Mesendoderm (in vitro differentiated cells): ENCODE data around the gene SEC14L2. TPM values are rescaled to one million over a fixed set of nuclear protein-coding genes. Genes with fewer than 3 reads are reported as not detected.

Experiments
- DNase-seq: peaks from one replicate; pipeline ENCODE4 v3.0.0; 2013
- H2AK5ac ChIP-seq: 2 replicates; pipeline ENCODE4 v1.6.1; 2013; ENCODE audit warnings: low read length, inconsistent platforms
- H2BK120ac ChIP-seq: 2 replicates; pipeline ENCODE4 v1.6.1; 2013; ENCODE audit warnings: low read depth, mild to moderate bottlenecking, low read length, moderate library complexity, mixed read lengths
- H2BK15ac ChIP-seq: replicated peaks from 2 replicates; pipeline ENCODE4 v1.6.1; 2013; ENCODE audit warnings: low read depth, mild to moderate bottlenecking, moderate library complexity
- H2BK5ac ChIP-seq: 2 replicates; pipeline ENCODE4 v1.6.1; 2013; ENCODE audit warnings: low read length, inconsistent platforms
- H3K18ac ChIP-seq: 2 replicates; pipeline ENCODE4 v1.6.1; 2013; ENCODE audit warnings: mild to moderate bottlenecking, low read length, mixed read lengths
- H3K23ac ChIP-seq: one replicate; pipeline ENCODE4 v1.6.1; 2013; ENCODE audit warnings: low read length
- H3K27ac ChIP-seq: 2 replicates; pipeline ENCODE4 v1.5.1; 2013; ENCODE audit warnings: low read depth, mild to moderate bottlenecking, inconsistent platforms, low read length, moderate library complexity
- H3K27me3 ChIP-seq: 2 replicates; pipeline ENCODE4 v1.6.1; 2013; ENCODE audit warnings: low read length, control low read depth, mild to moderate bottlenecking, inconsistent platforms; ENCODE audit not compliant: insufficient read depth, poor library complexity
- H3K36me3 ChIP-seq: 2 replicates; pipeline ENCODE4 v1.6.1; 2013; ENCODE audit warnings: low read length, inconsistent platforms; ENCODE audit not compliant: control insufficient read depth, insufficient read depth
- H3K4ac ChIP-seq: one replicate; pipeline ENCODE4 v1.6.1; 2013; ENCODE audit warnings: low read depth, mild to moderate bottlenecking, low read length, moderate library complexity
- H3K4me1 ChIP-seq: 2 replicates; pipeline ENCODE4 v1.6.1; 2013; ENCODE audit warnings: low read depth, low read length, inconsistent platforms; ENCODE audit not compliant: control insufficient read depth
- H3K4me2 ChIP-seq: 2 replicates; pipeline ENCODE4 v1.6.1; 2013; ENCODE audit warnings: low read length
- H3K4me3 ChIP-seq: 2 replicates; pipeline ENCODE4 v1.5.1; 2013; ENCODE audit warnings: mild to moderate bottlenecking, low read length
- H3K56ac ChIP-seq: one replicate; pipeline ENCODE4 v1.6.1; 2013; ENCODE audit warnings: low read length
- H3K79me1 ChIP-seq: 2 replicates; pipeline ENCODE4 v1.6.1; 2013; ENCODE audit warnings: low read length, inconsistent platforms
- H3K79me2 ChIP-seq: 2 replicates; pipeline ENCODE4 v1.6.1; 2013; ENCODE audit warnings: mild to moderate bottlenecking, low read length; ENCODE audit not compliant: control insufficient read depth, insufficient read depth
- H3K9ac ChIP-seq: 2 replicates; pipeline ENCODE4 v1.6.1; 2013; ENCODE audit warnings: low read length, inconsistent platforms
- H4K5ac ChIP-seq: one replicate; pipeline ENCODE4 v1.6.1; 2013; ENCODE audit warnings: low read length
- H4K8ac ChIP-seq: one replicate; pipeline ENCODE4 v1.6.1; 2013; ENCODE audit warnings: low read depth, mild to moderate bottlenecking, control low read depth, low read length, moderate library complexity
- WGBS: extraction: QIAGEN DNeasy Blood & Tissue Kit; methylation state at CpG from one replicate; pipeline ENCODE4 v1.1.7; 2013; ENCODE audit warnings: low lambda C conversion rate, missing lambda C conversion rate; ENCODE audit not compliant: insufficient coverage; ENCODE audit errors: extremely low coverage; 5-methylcytosine and 5-hydroxymethylcytosine counted together
- polyA plus RNA-seq, 2 experiments: library from polyadenylated mRNA; stranded (reverse); fragments of 200-250 nt; gene quantifications; one replicate each; pipeline ENCODE4 v1.2.3, GENCODE V29; 2013

SEC14L2 gene
- polyA plus RNA-seq (2013, experiment 1 of 2): 1.6 TPM
- 1.2 TPM for polyA plus RNA-seq (2013, experiment 2 of 2)

- no peaks in the 10 kb centered on the region for H3K27me3 ChIP-seq
- H3K9ac ChIP-seq: peak within 1 kb of the TSS; percentile 67
- no peaks in the 10 kb centered on the region for H3K79me1 ChIP-seq
- H3K56ac ChIP-seq: peak within 1 kb of the TSS; percentile 89
- no peak within 1 kb of the TSS for H4K8ac ChIP-seq
- peak within 1 kb of the TSS; percentile 76 for H3K4me2 ChIP-seq
- no peak within 1 kb of the TSS for H3K27ac ChIP-seq
- H3K79me2 ChIP-seq: no peaks in the 10 kb centered on the region
- no peak within 1 kb of the TSS for H2AK5ac ChIP-seq
- no peak within 1 kb of the TSS for H2BK120ac ChIP-seq
- DNase-seq: peak; percentile 45
- no peak within 1 kb of the TSS for H2BK15ac ChIP-seq
- H3K4ac ChIP-seq: no peak within 1 kb of the TSS
- H2BK5ac ChIP-seq: no peak within 1 kb of the TSS
- H3K23ac ChIP-seq: no peak within 1 kb of the TSS
- no peak within 1 kb of the TSS for H4K5ac ChIP-seq
- H3K36me3 ChIP-seq: no peaks in the 10 kb centered on the region
- peak within 1 kb of the TSS; percentile 72 for H3K18ac ChIP-seq
- H3K4me3 ChIP-seq: peak within 1 kb of the TSS; percentile 48
- H3K4me1 ChIP-seq: peaks cover 11% of the 10 kb centered on the region
- WGBS: no CpG with 5 or more reads among the region's 56 CpGs
These were observed at the start of gene SEC14L2 for GRCh38 chr22:30396871-30397655. TSS of gene SEC14L2 (plus strand) at chr22:30397018. CDS start at chr22:30397117, 99 bp downstream.

GRCh38 chr22:30347255-30347892, 49.4 kb upstream of the SEC14L2 start:
- no peak for DNase-seq
- peaks cover 46% of the 10 kb centered on the region for H3K36me3 ChIP-seq

GRCh38 chr22:30348404-30348803, 48.4 kb upstream of the SEC14L2 start:
- no peak overlapping the region for H2AK5ac ChIP-seq
- H2BK5ac ChIP-seq: no peak overlapping the region
- no peak overlapping the region for H2BK15ac ChIP-seq
- H2BK120ac ChIP-seq: no peak overlapping the region
- H4K8ac ChIP-seq: no peak overlapping the region
- no peak overlapping the region for H3K56ac ChIP-seq
- H3K4me3 ChIP-seq: no peak overlapping the region
- H4K5ac ChIP-seq: no peak overlapping the region
- H3K79me2 ChIP-seq: peaks cover 11% of the 10 kb centered on the region
- no peaks in the 10 kb centered on the region for H3K27me3 ChIP-seq
- WGBS: no CpG with 5 or more reads among the region's 4 CpGs
- no peak overlapping the region for H3K18ac ChIP-seq
- DNase-seq: no peak
- no peak overlapping the region for H3K4ac ChIP-seq
- H3K36me3 ChIP-seq: peaks cover 46% of the 10 kb centered on the region
- H3K4me1 ChIP-seq: no peaks in the 10 kb centered on the region
- H3K9ac ChIP-seq: no peak overlapping the region
- peaks cover 13% of the 10 kb centered on the region for H3K79me1 ChIP-seq
- no peak overlapping the region for H3K4me2 ChIP-seq
- H3K27ac ChIP-seq: no peak overlapping the region
- no peak overlapping the region for H3K23ac ChIP-seq

More at GRCh38 chr22:30347255-30347892, 49.4 kb upstream of the SEC14L2 start:
- Histone ChIP-seq H3K27ac (no peak overlapping the region), H3K56ac (no peak overlapping the region), H3K18ac (no peak overlapping the region), H2AK5ac (no peak overlapping the region), H2BK5ac (no peak overlapping the region), H3K4me3 (no peak overlapping the region), H3K9ac (no peak overlapping the region), H2BK15ac (no peak overlapping the region), H3K27me3 (no peaks in the 10 kb centered on the region), H3K4ac (no peak overlapping the region), H2BK120ac (no peak overlapping the region), H4K8ac (no peak overlapping the region), H3K4me1 (no peaks in the 10 kb centered on the region), H3K79me2 (peaks cover 11% of the 10 kb centered on the region), H3K4me2 (no peak overlapping the region), H4K5ac (no peak overlapping the region), H3K23ac (no peak overlapping the region), H3K79me1 (peaks cover 9% of the 10 kb centered on the region)
- no CpG with 5 or more reads among the region's 5 CpGs for WGBS

- Histone ChIP-seq H3K4me1 (no peaks in the 10 kb centered on the region), H3K79me1 (peaks cover 13% of the 10 kb centered on the region), H2BK5ac (no peak overlapping the region), H2AK5ac (no peak overlapping the region), H4K5ac (no peak overlapping the region), H3K36me3 (peaks cover 43% of the 10 kb centered on the region), H3K27ac (no peak overlapping the region), H3K79me2 (peaks cover 11% of the 10 kb centered on the region), H3K18ac (no peak overlapping the region), H3K4ac (no peak overlapping the region), H3K27me3 (no peaks in the 10 kb centered on the region), H3K23ac (no peak overlapping the region), H3K4me3 (no peak overlapping the region), H2BK120ac (no peak overlapping the region), H3K56ac (no peak overlapping the region), H3K4me2 (no peak overlapping the region), H4K8ac (no peak overlapping the region), H2BK15ac (no peak overlapping the region), H3K9ac (no peak overlapping the region)
- DNase-seq: no peak
- no CpG with 5 or more reads among the region's 4 CpGs for WGBS
These were observed 48.0 kb upstream of the SEC14L2 start for GRCh38 chr22:30348809-30349208.

GRCh38 chr22:30351226-30351625, 45.6 kb upstream of the SEC14L2 start:
- no peak overlapping the region for H2AK5ac ChIP-seq
- H3K4me2 ChIP-seq: no peak overlapping the region
- WGBS: no CpG with 5 or more reads among the region's 3 CpGs
- H2BK5ac ChIP-seq: no peak overlapping the region
- H3K4me3 ChIP-seq: no peak overlapping the region
- no peak overlapping the region for H3K27ac ChIP-seq
- no peak overlapping the region for H4K5ac ChIP-seq
- H3K27me3 ChIP-seq: no peaks in the 10 kb centered on the region
- H3K79me2 ChIP-seq: peaks cover 34% of the 10 kb centered on the region
- H2BK120ac ChIP-seq: no peak overlapping the region
- H4K8ac ChIP-seq: no peak overlapping the region
- H3K36me3 ChIP-seq: peaks cover 22% of the 10 kb centered on the region
- no peak overlapping the region for H3K4ac ChIP-seq
- no peak overlapping the region for H3K9ac ChIP-seq
- H2BK15ac ChIP-seq: no peak overlapping the region
- H3K23ac ChIP-seq: no peak overlapping the region
- no peak for DNase-seq
- peaks cover 28% of the 10 kb centered on the region for H3K79me1 ChIP-seq
- H3K18ac ChIP-seq: no peak overlapping the region
- H3K4me1 ChIP-seq: peaks cover 2% of the 10 kb centered on the region
- no peak overlapping the region for H3K56ac ChIP-seq
